Neural cell (in vitro differentiated cells): ENCODE data around the gene CARMIL1.

Experiments used
- CTCF ChIP-seq: fragments of 450-650 bp; IDR thresholded peaks from 2 replicates; pipeline ENCODE4 v1.5.1; 2014; ENCODE audit warnings: antibody characterized with exemption, mild to moderate bottlenecking, moderate library complexity; ENCODE audit not compliant: poor library complexity, severe bottlenecking
- EZH2 ChIP-seq: fragments of 200-600, 300-800 bp; shearing (Covaris generic), sonication (generic); IDR thresholded peaks from 2 replicates; pipeline ENCODE4 v1.6.1; 2014; ENCODE audit warnings: antibody characterized with exemption, low read length, borderline replicate concordance, mild to moderate bottlenecking; ENCODE audit not compliant: insufficient read depth, poor library complexity, severe bottlenecking
- POLR2AphosphoS5 ChIP-seq: IDR thresholded peaks from 2 replicates; pipeline ENCODE4 v1.6.1; 2012
- RAD21 ChIP-seq: fragments of 450-650 bp; conservative IDR thresholded peaks from 2 replicates; pipeline ENCODE4 v1.6.1; 2014; ENCODE audit warnings: antibody characterized with exemption, mild to moderate bottlenecking, moderate library complexity
- SMC3 ChIP-seq: fragments of 450-650 bp; conservative IDR thresholded peaks from 2 replicates; pipeline ENCODE4 v1.6.1; 2014; ENCODE audit warnings: antibody characterized with exemption, mild to moderate bottlenecking, moderate library complexity; ENCODE audit not compliant: poor library complexity
- TAF1 ChIP-seq: IDR thresholded peaks from 2 replicates; pipeline ENCODE4 v1.6.1; 2012; ENCODE audit warnings: low read depth

DNA sequence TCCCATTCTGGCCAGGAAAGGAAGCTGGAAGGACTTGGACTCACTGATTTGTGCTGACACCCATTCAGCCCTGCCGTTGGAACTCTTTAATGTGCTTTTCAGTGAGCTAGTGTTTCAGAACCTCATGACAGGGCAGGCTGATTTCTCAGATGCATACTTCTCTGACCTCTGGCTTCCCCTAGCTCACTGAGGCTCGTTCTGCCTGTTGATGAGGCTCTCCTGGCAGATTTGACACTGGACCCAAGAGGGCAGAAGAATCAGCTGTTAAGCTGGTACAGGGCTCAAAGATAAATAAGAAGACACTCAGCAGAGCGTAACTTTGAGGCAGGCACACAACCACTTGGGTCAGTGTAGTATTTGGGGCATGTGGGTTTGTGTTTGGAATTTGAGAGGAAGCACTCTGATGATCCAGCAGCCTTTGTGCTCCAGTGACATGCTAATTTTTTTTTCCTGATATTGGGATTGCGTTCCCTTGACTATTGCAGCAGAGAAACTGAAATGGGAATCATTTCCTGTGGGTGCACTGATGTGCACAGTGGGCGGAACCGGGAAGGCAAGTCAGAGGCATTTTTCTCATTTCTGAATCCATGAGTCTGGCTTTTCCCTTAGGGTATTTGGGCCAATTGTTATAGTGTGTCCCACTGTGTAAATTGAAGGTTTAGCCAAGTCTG, 80.2 kb downstream of the CARMIL1 start:
- TF ChIP-seq CTCF, result no peak
- TF ChIP-seq TAF1, result no peak
- no peak for TF ChIP-seq POLR2AphosphoS5
- no peak for TF ChIP-seq EZH2
- no peak for TF ChIP-seq RAD21
- no peak for TF ChIP-seq SMC3
